GM12878 (cell line): Measurements from ENCODE around the gene ELAVL4. TPM values are rescaled to one million over a fixed set of nuclear protein-coding genes. Genes with fewer than 3 reads are reported as not detected.

Experiments
- ATAC-seq: fragments of 200-7000 bp; cut with Tn5 transposase; 3 replicates; pipeline ENCODE4 v1.9.1; 2020; ENCODE audit warnings: mild to moderate bottlenecking, moderate library complexity
- BruUV-seq: library from RNA; stranded (reverse); fragments of 400-500 nt; replicated peaks from 2 replicates; lab custom pipeline; 2021; lab: Mats Ljungman, UMichigan
- CTCF ChIA-PET: fragments of 300-600 bp; sonication (Branson Sonifier 250); formaldehyde crosslinking; extraction: SDS; loops from one replicate; lab custom pipeline; 2021; ENCODE audit warnings: inconsistent platforms; lab: Yijun Ruan, JAX
- POLR2A ChIA-PET: fragments of 350-600 bp; formaldehyde crosslinking; extraction: SDS; loops from one replicate; lab custom pipeline; 2021; ENCODE audit warnings: inconsistent platforms; lab: Charles Lee
- RAD21 ChIA-PET: fragments of 300-600 bp; sonication (Branson Sonifier 250); formaldehyde crosslinking; loops from one replicate; lab custom pipeline; 2023; ENCODE audit warnings: antibody characterized with exemption; ENCODE audit not compliant: unreplicated experiment; lab: Charles Lee
- SMC1A ChIA-PET: fragments of 300-600 bp; sonication (Branson Sonifier 250); formaldehyde crosslinking; loops from one replicate; lab custom pipeline; 2023; ENCODE audit not compliant: unreplicated experiment, uncharacterized antibody; lab: Charles Lee
- DNase-seq: peaks from one replicate; pipeline ENCODE4 v3.0.0-alpha.2; 2011; ENCODE audit warnings: low read depth, low spot score
- FAIRE-seq: peaks from 3 replicates; lab custom pipeline; 2011; peaks lifted over from hg19 to GRCh38; lab: Jason Lieb, UNC
- H2AFZ ChIP-seq: 2 replicates; pipeline ENCODE4 v1.6.0; 2011; ENCODE audit warnings: low read depth, low read length, control low read depth; ENCODE audit not compliant: control insufficient read depth
- H3K27ac ChIP-seq: 2 replicates; pipeline ENCODE4 v1.5.1; 2011; ENCODE audit warnings: control low read depth; ENCODE audit not compliant: control insufficient read depth, insufficient read depth
- H3K27me3 ChIP-seq, 2 experiments: replicated peaks in 1 of 2; 2 replicates each; pipeline versions ENCODE4 v1.6.0 to v1.6.1; 2011; ENCODE audit warnings: low read length in 1 of 2; ENCODE audit not compliant: control insufficient read depth in 2 of 2, insufficient read depth in 2 of 2
- H3K36me3 ChIP-seq, 2 experiments: 2 replicates each; pipeline ENCODE4 v1.5.1; 2011; ENCODE audit warnings: low read length in 1 of 2; ENCODE audit not compliant: control insufficient read depth in 2 of 2, insufficient read depth in 2 of 2
- H3K4me1 ChIP-seq: 2 replicates; pipeline ENCODE4 v1.6.1; 2011; ENCODE audit warnings: mild to moderate bottlenecking, low read length, moderate library complexity, mixed read lengths; ENCODE audit not compliant: control insufficient read depth, insufficient read depth
- H3K4me2 ChIP-seq: 2 replicates; pipeline ENCODE4 v1.6.0; 2011; ENCODE audit warnings: control low read depth; ENCODE audit not compliant: control insufficient read depth, insufficient read depth
- H3K4me3 ChIP-seq: fragments of 200-600 bp; sonication (generic); 2 replicates; pipeline ENCODE4 v1.5.1; 2016
- H3K79me2 ChIP-seq: 2 replicates; pipeline ENCODE4 v1.6.0; 2011; ENCODE audit warnings: low read length; ENCODE audit not compliant: control insufficient read depth, insufficient read depth
- H3K9ac ChIP-seq: 2 replicates; pipeline ENCODE4 v1.8.0; 2011; ENCODE audit warnings: low read length, control low read depth, mixed read lengths; ENCODE audit not compliant: control insufficient read depth, insufficient read depth
- H3K9me3 ChIP-seq: replicated peaks from 3 replicates; pipeline ENCODE4 v1.5.1; 2011; ENCODE audit warnings: mild to moderate bottlenecking, low read length; ENCODE audit not compliant: control insufficient read depth, insufficient read depth
- H4K20me1 ChIP-seq: 2 replicates; pipeline ENCODE4 v1.6.0; 2011; ENCODE audit not compliant: control insufficient read depth, insufficient read depth
- BCL3 ChIP-seq: IDR thresholded peaks from 2 replicates; pipeline ENCODE4 v1.6.1; 2011; ENCODE audit warnings: borderline replicate concordance, low read depth, mild to moderate bottlenecking, moderate library complexity, low read length; ENCODE audit not compliant: insufficient read depth, poor library complexity, severe bottlenecking
- E2F4 ChIP-seq: IDR thresholded peaks from 2 replicates; pipeline ENCODE4 v1.6.1; 2012; ENCODE audit warnings: low read depth, low read length, improper control_type of control experiment
- LARP7 ChIP-seq: fragments of 450-650 bp; IDR thresholded peaks from 2 replicates; pipeline ENCODE4 v1.6.1; 2017; ENCODE audit warnings: mild to moderate bottlenecking
- MTA3 ChIP-seq: IDR thresholded peaks from 2 replicates; pipeline ENCODE4 v1.6.1; 2012; ENCODE audit warnings: low read length, inconsistent platforms, borderline replicate concordance
- MYC ChIP-seq: IDR thresholded peaks from 2 replicates; pipeline ENCODE4 v1.6.1; 2011; ENCODE audit warnings: mild to moderate bottlenecking, low read length, moderate library complexity, inconsistent platforms; ENCODE audit not compliant: insufficient read depth, insufficient replicate concordance, insufficient read length, severe bottlenecking
- NFYA ChIP-seq: IDR thresholded peaks from 2 replicates; pipeline ENCODE4 v1.6.1; 2011; ENCODE audit warnings: low read depth, mild to moderate bottlenecking, low read length, improper control_type of control experiment, borderline replicate concordance
- NFYB ChIP-seq: IDR thresholded peaks from 2 replicates; pipeline ENCODE4 v1.6.1; 2011; ENCODE audit warnings: low read depth, mild to moderate bottlenecking, low read length, improper control_type of control experiment, moderate library complexity; ENCODE audit not compliant: insufficient read depth
- NRF1 ChIP-seq: conservative IDR thresholded peaks from 2 replicates; pipeline ENCODE4 v1.6.1; 2011; ENCODE audit warnings: mild to moderate bottlenecking, low read depth, low read length, improper control_type of control experiment
- RAD51 ChIP-seq: fragments of 450-650 bp; IDR thresholded peaks from 2 replicates; pipeline ENCODE4 v1.6.1; 2016; ENCODE audit warnings: moderate library complexity, mild to moderate bottlenecking, inconsistent platforms
- RFX5 ChIP-seq: IDR thresholded peaks from 2 replicates; pipeline ENCODE4 v1.6.1; 2011; ENCODE audit warnings: low read depth, low read length, improper control_type of control experiment
- SMARCA5 ChIP-seq: fragments of 450-650 bp; IDR thresholded peaks from 2 replicates; pipeline ENCODE4 v1.6.1; 2017; ENCODE audit warnings: mild to moderate bottlenecking
- SPI1 ChIP-seq: IDR thresholded peaks from 2 replicates; pipeline ENCODE4 v1.6.1; 2011; ENCODE audit warnings: low read depth, mild to moderate bottlenecking, low read length, moderate library complexity, borderline replicate concordance; ENCODE audit not compliant: insufficient read depth
- STAT3 ChIP-seq: IDR thresholded peaks from 2 replicates; pipeline ENCODE4 v1.6.1; 2011; ENCODE audit warnings: low read depth, low read length, improper control_type of control experiment
- SUZ12 ChIP-seq: fragments of 200-600 bp; sonication (generic); IDR thresholded peaks from one replicate; pipeline ENCODE4 v1.6.1; 2018; ENCODE audit warnings: antibody characterized with exemption, mild to moderate bottlenecking; ENCODE audit not compliant: unreplicated experiment
- TCF7 ChIP-seq: IDR thresholded peaks from 2 replicates; pipeline ENCODE4 v1.6.1; 2014; ENCODE audit warnings: antibody characterized with exemption, borderline replicate concordance
- ZSCAN29 ChIP-seq: fragments of 450-650 bp; IDR thresholded peaks from 2 replicates; pipeline ENCODE4 v1.6.1; 2017; ENCODE audit warnings: mild to moderate bottlenecking, moderate library complexity
- WGBS: methylation state at CpG from one replicate; pipeline ENCODE4 v1.1.6; 2016; ENCODE audit warnings: low lambda C conversion rate; ENCODE audit not compliant: insufficient replicate concordance, insufficient coverage; ENCODE audit errors: missing lambda C conversion rate; 5-methylcytosine and 5-hydroxymethylcytosine counted together
- in situ Hi-C: fragments of 300-500 bp; cut with MboI; formaldehyde crosslinking; loops from 9 replicates; pipeline ENCODE4 v1.14.3; 2018; ENCODE audit warnings: mixed read lengths
- intact Hi-C: fragments of 100-400 bp; cut with micrococcal nuclease; formaldehyde crosslinking; loops from one replicate; pipeline ENCODE4 v1.14.2; 2022; ENCODE audit not compliant: unreplicated experiment
- polyA plus RNA-seq, 11 experiments: library from polyadenylated mRNA; depleted of rRNA in 4 of 11; unstranded in 6 of 11; stranded (reverse) in 5 of 11; fragments of >200 nt; fragmentation: Nextera tagmentation in 4 of 11; fragmentation: Illumina TruSeq in 1 of 11; extraction: Ambion mirVana in 4 of 11; extraction: Trizol in 1 of 11; gene quantifications; 1 replicate in 1 of 11; 2 replicates in 10 of 11; pipeline versions ENCODE4 v1.2.1 to v1.2.3, GENCODE V29; 2011 to 2016; ENCODE audit warnings: inconsistent platforms in 2 of 11, missing spikeins in 2 of 11, low read depth in 1 of 11
- total RNA-seq, 4 experiments: library from RNA; depleted of rRNA in 3 of 4; stranded (reverse); fragments of >200 nt in 3 of 4; fragmentation: Illumina TruSeq in 1 of 4; extraction: Trizol in 1 of 4; gene quantifications; 2 replicates each; pipeline versions ENCODE4 v1.2.1 to v1.2.3, GENCODE V29; 2013 to 2021

ELAVL4 gene
- total and polyA plus RNA-seq, 10 of the 15 experiments (the other 5 are each of a cell fraction or from before 2014, with no cell fraction given) = 0.10 to 0.53 (median 0.17) TPM; not detected in 6

GRCh38 chr1:50189369-50189768 is 80.6 kb downstream of the ELAVL4 start (continued):
- no peak for TF ChIP-seq ZSCAN29
- TF ChIP-seq MTA3 = no peak
- no peak for TF ChIP-seq SMARCA5
- no peak for TF ChIP-seq MYC
- TF ChIP-seq SPI1 = no peak
- TF ChIP-seq SUZ12 = no peak

- in situ Hi-C loops = no loop called here
- Histone ChIP-seq H3K4me1 (no peaks in the 10 kb centered on the region), H3K4me2 (no peak overlapping the region), H4K20me1 (no peaks in the 10 kb centered on the region), H3K79me2 (no peaks in the 10 kb centered on the region), H3K27ac (no peak overlapping the region), H3K9me3 (no peaks in the 10 kb centered on the region), H3K9ac (no peak overlapping the region), H3K27me3 (peaks cover 0 to 2% of the 10 kb centered on the region in 2 experiments; a peak in 1 of 4 replicates), H2AFZ (no peak overlapping the region), H3K4me3 (no peak overlapping the region), H3K36me3 (no peaks in the 10 kb centered on the region)
- no TSS peak for BruUV-seq
- intact Hi-C loops = no loop called here
- DNase-seq = no peak
- RAD21 ChIA-PET = no interaction called here
- 14% methylated on average over 3 of the region's 3 CpGs for WGBS
- no peak for FAIRE-seq
- CTCF ChIA-PET = interaction anchor here (0.7 kb wide), 1 partner anchor 110 kb away, joined by 3 read pairs; no protein-coding TSS in a partner anchor
- TF ChIP-seq NFYB (no peak), LARP7 (no peak), NRF1 (no peak), STAT3 (no peak), TCF7 (no peak), BCL3 (no peak), SUZ12 (no peak), NFYA (no peak), E2F4 (no peak), RAD51 (no peak), RFX5 (no peak)
- SMC1A ChIA-PET = no interaction called here
- ATAC-seq = no peak
- POLR2A ChIA-PET = no interaction called here
Observed at GRCh38 chr1:50193002-50193401, 84.3 kb downstream of the ELAVL4 start.
